ENCODE results near the gene CBARP. TPM values are rescaled to one million over a fixed set of nuclear protein-coding genes. Genes with fewer than 3 reads are reported as not detected.
A peak's percentile ranks its signal among the peaks of the same experiment; 100 is the strongest.

CBARP gene
- total and polyA plus RNA-seq, 2 of the 13 experiments (the other 11 are each of a cell fraction or from before 2014, with no cell fraction given): 1.2 to 1.4 TPM

- no peak for TF ChIP-seq ZNF616 (CRISPR knock-in tag; IDR thresholded peaks at IDR 0.05; ENCODE audit: low read depth)
- TF ChIP-seq POGK (CRISPR knock-in tag; conservative IDR thresholded peaks at IDR 0.05): 0 out of 2 replicates have a peak, but pooled peaks have one; percentile 18
- TF ChIP-seq SMYD3 (CRISPR knock-in tag; IDR thresholded peaks at IDR 0.05): no peak
- TF ChIP-seq NPAS2 (CRISPR knock-in tag; IDR thresholded peaks at IDR 0.05; ENCODE audit: borderline replicate concordance): no peak
- no peak for TF ChIP-seq ZNF143 (CRISPR knock-in tag; IDR thresholded peaks at IDR 0.05)
- no peak for TF ChIP-seq ZNF432 (CRISPR knock-in tag; IDR thresholded peaks at IDR 0.05; ENCODE audit: borderline replicate concordance)
- no peak for TF ChIP-seq KLF9 (CRISPR knock-in tag; IDR thresholded peaks at IDR 0.05; ENCODE audit: low read depth)
- TF ChIP-seq REPIN1 (CRISPR knock-in tag; IDR thresholded peaks at IDR 0.05; ENCODE audit: borderline replicate concordance, low read depth): 0 out of 2 replicates have a peak, but pooled peaks have one; percentile 47
- TF ChIP-seq, protein P1, sequence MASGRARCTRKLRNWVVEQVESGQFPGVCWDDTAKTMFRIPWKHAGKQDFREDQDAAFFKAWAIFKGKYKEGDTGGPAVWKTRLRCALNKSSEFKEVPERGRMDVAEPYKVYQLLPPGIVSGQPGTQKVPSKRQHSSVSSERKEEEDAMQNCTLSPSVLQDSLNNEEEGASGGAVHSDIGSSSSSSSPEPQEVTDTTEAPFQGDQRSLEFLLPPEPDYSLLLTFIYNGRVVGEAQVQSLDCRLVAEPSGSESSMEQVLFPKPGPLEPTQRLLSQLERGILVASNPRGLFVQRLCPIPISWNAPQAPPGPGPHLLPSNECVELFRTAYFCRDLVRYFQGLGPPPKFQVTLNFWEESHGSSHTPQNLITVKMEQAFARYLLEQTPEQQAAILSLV (CRISPR knock-in tag; IDR thresholded peaks at IDR 0.05; ENCODE audit: borderline replicate concordance): no peak
- TF ChIP-seq RBFOX2 (IDR thresholded peaks at IDR 0.05; ENCODE audit: low read depth, low read length): no peak
- no peak for TF ChIP-seq ZNF121 (CRISPR knock-in tag; IDR thresholded peaks at IDR 0.05)
- TF ChIP-seq, protein P2, sequence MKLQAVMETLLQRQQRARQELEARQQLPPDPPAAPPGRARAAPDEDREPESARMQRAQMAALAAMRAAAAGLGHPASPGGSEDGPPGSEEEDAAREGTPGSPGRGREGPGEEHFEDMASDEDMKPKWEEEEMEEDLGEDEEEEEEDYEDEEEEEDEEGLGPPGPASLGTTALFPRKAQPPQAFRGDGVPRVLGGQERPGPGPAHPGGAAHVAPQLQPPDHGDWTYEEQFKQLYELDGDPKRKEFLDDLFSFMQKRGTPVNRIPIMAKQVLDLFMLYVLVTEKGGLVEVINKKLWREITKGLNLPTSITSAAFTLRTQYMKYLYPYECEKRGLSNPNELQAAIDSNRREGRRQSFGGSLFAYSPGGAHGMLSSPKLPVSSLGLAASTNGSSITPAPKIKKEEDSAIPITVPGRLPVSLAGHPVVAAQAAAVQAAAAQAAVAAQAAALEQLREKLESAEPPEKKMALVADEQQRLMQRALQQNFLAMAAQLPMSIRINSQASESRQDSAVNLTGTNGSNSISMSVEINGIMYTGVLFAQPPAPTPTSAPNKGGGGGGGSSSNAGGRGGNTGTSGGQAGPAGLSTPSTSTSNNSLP (IDR thresholded peaks at IDR 0.05; ENCODE audit: low read depth, low read length): no peak
- peak; percentile 54 for TF ChIP-seq POLR2AphosphoS5 (IDR thresholded peaks at IDR 0.05; ENCODE audit: low read depth, low read length)
- no peak for TF ChIP-seq IKZF1 (IDR thresholded peaks at IDR 0.05)
- TF ChIP-seq ZNF496 (CRISPR knock-in tag; IDR thresholded peaks at IDR 0.05; ENCODE audit: insufficient replicate concordance): no peak
- no peak for TF ChIP-seq FOXA1 (IDR thresholded peaks at IDR 0.05)
- TF ChIP-seq FOXA1 (CRISPR knock-in tag; IDR thresholded peaks at IDR 0.05): peak; percentile 56
- TF ChIP-seq HOXA3 (CRISPR knock-in tag; IDR thresholded peaks at IDR 0.05): peak; percentile 35
- TF ChIP-seq ZNF142 (CRISPR knock-in tag; IDR thresholded peaks at IDR 0.05): no peak
- TF ChIP-seq ZNF501 (CRISPR knock-in tag; IDR thresholded peaks at IDR 0.05): peak; percentile 54; the same call in 1 of the 2 replicates
- no peak for TF ChIP-seq ZNF660 (CRISPR knock-in tag; IDR thresholded peaks at IDR 0.05; ENCODE audit: borderline replicate concordance, low read depth)
These were observed 16.9 kb upstream of the CBARP start (continued) for GRCh38 chr19:1254530-1255185.
